HG03342 (cell line): ENCODE results near the gene CHODL.

ENCODE experiments used
- ATAC-seq: cut with Tn5 transposase; IDR thresholded peaks from one replicate; pipeline ENCODE4 v1.9.1; 2021; ENCODE audit warnings: mild to moderate bottlenecking, moderate library complexity; ENCODE audit not compliant: unreplicated experiment

Gene CHODL

GRCh38 chr21:18285379-18285778 lies 40.7 kb downstream of the CHODL start:
- ATAC-seq = no peak

- ATAC-seq = no peak
These were observed 45.2 kb downstream of the CHODL start for GRCh38 chr21:18289876-18290275.

- no peak for ATAC-seq
These were observed 49.5 kb downstream of the CHODL start for GRCh38 chr21:18294100-18294499.

- no peak for ATAC-seq
These were observed 53.6 kb downstream of the CHODL start for GRCh38 chr21:18298228-18298627.
